GM23248 (cell line): Measurements from ENCODE around the gene KCNK1. TPM values are rescaled to one million over a fixed set of nuclear protein-coding genes. Genes with fewer than 3 reads are reported as not detected.

Source experiments
- DNase-seq: peaks from one replicate; pipeline ENCODE4 v3.0.0-alpha.2; 2015
- H2AFZ ChIP-seq: fragments of 200-600 bp; sonication (generic); 2 replicates; pipeline ENCODE4 v1.6.1; 2016; ENCODE audit warnings: antibody characterized with exemption
- H3F3A ChIP-seq: fragments of 200-600 bp; sonication (generic); 2 replicates; pipeline ENCODE4 v1.6.1; 2016; ENCODE audit warnings: mild to moderate bottlenecking, antibody characterized with exemption, mixed run types; ENCODE audit not compliant: insufficient read depth
- H3K27ac ChIP-seq: fragments of 200-600 bp; sonication (generic); 2 replicates; pipeline ENCODE4 v1.5.1; 2016; ENCODE audit warnings: mild to moderate bottlenecking
- H3K27me3 ChIP-seq: fragments of 200-600 bp; sonication (generic); replicated peaks from 2 replicates; pipeline ENCODE4 v1.6.1; 2016; ENCODE audit warnings: mild to moderate bottlenecking; ENCODE audit not compliant: insufficient read depth
- H3K36me3 ChIP-seq: fragments of 200-600 bp; sonication (generic); 2 replicates; pipeline ENCODE4 v1.6.1; 2016; ENCODE audit warnings: low read depth, mild to moderate bottlenecking
- H3K4me1 ChIP-seq: fragments of 200-600 bp; sonication (generic); 2 replicates; pipeline ENCODE4 v1.6.1; 2016; ENCODE audit warnings: mild to moderate bottlenecking; ENCODE audit not compliant: insufficient read depth
- H3K4me2 ChIP-seq: fragments of 200-600 bp; sonication (generic); one replicate; pipeline ENCODE4 v1.6.1; 2016; ENCODE audit warnings: mild to moderate bottlenecking; ENCODE audit not compliant: unreplicated experiment
- H3K4me3 ChIP-seq: fragments of 200-600 bp; sonication (generic); 2 replicates; pipeline ENCODE4 v1.5.1; 2016; ENCODE audit warnings: mild to moderate bottlenecking
- H3K79me2 ChIP-seq: fragments of 200-600 bp; sonication (generic); 2 replicates; pipeline ENCODE4 v1.6.1; 2016; ENCODE audit warnings: mild to moderate bottlenecking; ENCODE audit not compliant: insufficient read depth
- H3K9ac ChIP-seq: fragments of 200-600 bp; sonication (generic); 2 replicates; pipeline ENCODE4 v1.6.1; 2016; ENCODE audit warnings: mild to moderate bottlenecking
- H3K9me2 ChIP-seq: fragments of 200-600 bp; sonication (generic); 2 replicates; pipeline ENCODE4 v1.6.1; 2016; ENCODE audit warnings: mixed run types, mild to moderate bottlenecking, moderate library complexity; ENCODE audit not compliant: insufficient read depth
- H3K9me3 ChIP-seq: fragments of 200-600 bp; sonication (generic); one replicate; pipeline ENCODE4 v1.6.1; 2017; ENCODE audit warnings: low read depth
- H4K20me1 ChIP-seq: fragments of 200-600 bp; sonication (generic); 2 replicates; pipeline ENCODE4 v1.6.0; 2016; ENCODE audit not compliant: insufficient read depth
- EZH2 ChIP-seq: fragments of 200-600 bp; sonication (generic); IDR thresholded peaks from 2 replicates; pipeline ENCODE4 v1.6.1; 2018; ENCODE audit warnings: antibody characterized with exemption, mild to moderate bottlenecking; ENCODE audit not compliant: insufficient read depth, poor library complexity, severe bottlenecking
- EZH2phosphoT487 ChIP-seq: fragments of 200-600 bp; sonication (generic); IDR thresholded peaks from 2 replicates; pipeline ENCODE4 v1.6.1; 2018; ENCODE audit warnings: antibody characterized with exemption, moderate library complexity, mild to moderate bottlenecking, low read depth; ENCODE audit not compliant: insufficient read depth
- WGBS, 2 experiments: methylation state at CpG; one replicate each; pipeline ENCODE4 v1.1.6; 2015 to 2017; ENCODE audit warnings: low lambda C conversion rate in 2 of 2, low coverage in 1 of 2; ENCODE audit errors: missing lambda C conversion rate in 2 of 2; 5-methylcytosine and 5-hydroxymethylcytosine counted together
- in situ Hi-C: fragments of 300-500 bp; cut with MboI; formaldehyde crosslinking; loops from 2 replicates; pipeline ENCODE4 v1.15.0; 2020
- polyA plus RNA-seq: library from polyadenylated mRNA; unstranded; fragments of >200 nt; fragmentation: Nextera tagmentation; extraction: Ambion mirVana; gene quantifications from 2 replicates; pipeline ENCODE4 v1.2.1, GENCODE V29; 2016
- total RNA-seq: library from RNA; depleted of rRNA; stranded (reverse); fragments of >200 nt; shearing (Covaris generic); gene quantifications from 2 replicates; pipeline ENCODE4 v1.2.3, GENCODE V29; 2014

Gene KCNK1
- total and polyA plus RNA-seq, 2 experiments from 2014 or later = 4.0 to 4.2 TPM

GRCh38 chr1:233664804-233665574 is 51.1 kb downstream of the KCNK1 start:
- H4K20me1 ChIP-seq = no peaks in the 10 kb centered on the region
- no peaks in the 10 kb centered on the region for H3K27me3 ChIP-seq
- no peaks in the 10 kb centered on the region for H3K79me2 ChIP-seq
- H3K9me2 ChIP-seq = no peaks in the 10 kb centered on the region
- peaks cover 18% of the 10 kb centered on the region for H3K4me1 ChIP-seq
- 86 to 91% methylated on average over 5 of the region's 5 CpGs for WGBS, 2 experiments
- H2AFZ ChIP-seq = no peak overlapping the region
- H3K9ac ChIP-seq = no peak overlapping the region
- H3K36me3 ChIP-seq = no peaks in the 10 kb centered on the region
- H3K4me2 ChIP-seq = no peak overlapping the region
- H3K27ac ChIP-seq = no peak overlapping the region
- H3F3A ChIP-seq = no peaks in the 10 kb centered on the region
- H3K9me3 ChIP-seq = no peaks in the 10 kb centered on the region
- no peak for TF ChIP-seq EZH2
- no peak for TF ChIP-seq EZH2phosphoT487
- in situ Hi-C loops = no loop called here
- no peak overlapping the region for H3K4me3 ChIP-seq
- DNase-seq = no peak

GRCh38 chr1:233665575-233666270 is 51.8 kb downstream of the KCNK1 start:
- H4K20me1 ChIP-seq = no peaks in the 10 kb centered on the region
- no peaks in the 10 kb centered on the region for H3K79me2 ChIP-seq
- peaks cover 18% of the 10 kb centered on the region for H3K4me1 ChIP-seq
- WGBS, 2 experiments = 78 to 79% methylated on average over 7 of the region's 7 CpGs
- H3K4me3 ChIP-seq = no peak overlapping the region
- no peaks in the 10 kb centered on the region for H3K9me3 ChIP-seq
- no peak overlapping the region for H2AFZ ChIP-seq
- DNase-seq = no peak
- H3K27me3 ChIP-seq = no peaks in the 10 kb centered on the region
- H3K36me3 ChIP-seq = no peaks in the 10 kb centered on the region
- no peak overlapping the region for H3K4me2 ChIP-seq
- in situ Hi-C loops = no loop called here
- H3K9me2 ChIP-seq = no peaks in the 10 kb centered on the region
- H3K27ac ChIP-seq = no peak overlapping the region
- H3F3A ChIP-seq = no peaks in the 10 kb centered on the region
- H3K9ac ChIP-seq = no peak overlapping the region
- TF ChIP-seq EZH2 (no peak), EZH2phosphoT487 (no peak)

GRCh38 chr1:233667741-233668140 is 53.8 kb downstream of the KCNK1 start:
- H3K4me1 ChIP-seq = peaks cover 13% of the 10 kb centered on the region
- in situ Hi-C loops = no loop called here
- TF ChIP-seq EZH2 (no peak), EZH2phosphoT487 (no peak)
- H3K9me3 ChIP-seq = no peaks in the 10 kb centered on the region
- no peaks in the 10 kb centered on the region for H3F3A ChIP-seq
- no peak overlapping the region for H2AFZ ChIP-seq
- WGBS, 2 experiments = 65 to 67% methylated on average over 3 of the region's 3 CpGs
- no peak overlapping the region for H3K4me3 ChIP-seq
- no peak overlapping the region for H3K27ac ChIP-seq
- no peak overlapping the region for H3K4me2 ChIP-seq
- no peaks in the 10 kb centered on the region for H3K36me3 ChIP-seq
- no peaks in the 10 kb centered on the region for H3K9me2 ChIP-seq
- DNase-seq = no peak
- no peak overlapping the region for H3K9ac ChIP-seq
- no peaks in the 10 kb centered on the region for H4K20me1 ChIP-seq
- H3K27me3 ChIP-seq = no peaks in the 10 kb centered on the region
- H3K79me2 ChIP-seq = no peaks in the 10 kb centered on the region

GRCh38 chr1:233668146-233668724 is 54.3 kb downstream of the KCNK1 start:
- H3K9me3 ChIP-seq = no peaks in the 10 kb centered on the region
- no peaks in the 10 kb centered on the region for H3K27me3 ChIP-seq
- H3K79me2 ChIP-seq = no peaks in the 10 kb centered on the region
- TF ChIP-seq EZH2phosphoT487 (no peak), EZH2 (no peak)
- H3K27ac ChIP-seq = no peak overlapping the region
- no peaks in the 10 kb centered on the region for H3K36me3 ChIP-seq
- WGBS, 2 experiments = 23 to 26% methylated on average over 8 of the region's 8 CpGs
- H4K20me1 ChIP-seq = no peaks in the 10 kb centered on the region
- H2AFZ ChIP-seq = no peak overlapping the region
- H3F3A ChIP-seq = no peaks in the 10 kb centered on the region
- in situ Hi-C loops = no loop called here
- no peak for DNase-seq
- H3K4me2 ChIP-seq = no peak overlapping the region
- peaks cover 12% of the 10 kb centered on the region; the same call in 1 of the 2 replicates for H3K4me1 ChIP-seq
- no peak overlapping the region for H3K4me3 ChIP-seq
- H3K9me2 ChIP-seq = no peaks in the 10 kb centered on the region
- no peak overlapping the region for H3K9ac ChIP-seq
